HCT116 (cell line): ENCODE results near the gene KRTAP20-4.

Experiments used
- CTCF ChIP-seq, 3 experiments: fragments of 200-600 bp in 1 of 3; sonication (generic) in 1 of 3; IDR thresholded peaks in 2 of 3; conservative IDR thresholded peaks in 1 of 3; 2 replicates each; pipeline ENCODE4 v1.5.1; 2012 to 2017; ENCODE audit warnings: low read depth in 2 of 3, low read length in 2 of 3, antibody characterized with exemption in 1 of 3, borderline replicate concordance in 1 of 3, control low read depth in 1 of 3, mild to moderate bottlenecking in 1 of 3, mixed read lengths in 1 of 3, mixed run types in 1 of 3, moderate library complexity in 1 of 3; ENCODE audit not compliant: insufficient read depth in 1 of 3
- EZH2 ChIP-seq: fragments of 200-600 bp; sonication (generic); IDR thresholded peaks from 2 replicates; pipeline ENCODE4 v1.6.1; 2017; ENCODE audit warnings: antibody characterized with exemption, mixed run types
- POLR2A ChIP-seq: IDR thresholded peaks from 2 replicates; pipeline ENCODE4 v1.7.0; 2011; ENCODE audit warnings: borderline replicate concordance; ENCODE audit not compliant: insufficient read depth, insufficient read length; ENCODE audit errors: extremely low read depth
- POLR2AphosphoS5 ChIP-seq: IDR thresholded peaks from 2 replicates; pipeline ENCODE4 v1.6.1; 2011; ENCODE audit warnings: mild to moderate bottlenecking, low read depth, low read length, moderate library complexity
- RAD21 ChIP-seq: IDR thresholded peaks from 2 replicates; pipeline ENCODE4 v1.6.1; 2012; ENCODE audit warnings: low read depth, mild to moderate bottlenecking
- REST ChIP-seq: IDR thresholded peaks from 2 replicates; pipeline ENCODE4 v1.6.1; 2012; ENCODE audit warnings: low read depth
- SRF ChIP-seq: IDR thresholded peaks from 2 replicates; pipeline ENCODE4 v1.6.1; 2012; ENCODE audit warnings: low read depth
- TCF7L2 ChIP-seq: IDR thresholded peaks from 2 replicates; pipeline ENCODE4 v1.7.0; 2011; ENCODE audit warnings: borderline replicate concordance, inconsistent platforms; ENCODE audit not compliant: insufficient read depth, insufficient read length; ENCODE audit errors: extremely low read depth

- no peak for TF ChIP-seq CTCF (IDR thresholded peaks at IDR 0.05 in 2 of 3, conservative IDR thresholded peaks at IDR 0.05 in 1 of 3; ENCODE audit: borderline replicate concordance in 1 of 3, insufficient read depth in 1 of 3, low read depth in 2 of 3, low read length in 2 of 3)
- TF ChIP-seq TCF7L2: no peak
- TF ChIP-seq POLR2A: no peak
- TF ChIP-seq POLR2AphosphoS5: no peak
- no peak for TF ChIP-seq RAD21
- no peak for TF ChIP-seq SRF
- no peak for TF ChIP-seq EZH2
- no peak for TF ChIP-seq REST
These were observed 8.3 kb upstream of the KRTAP20-4 start for GRCh38 chr21:30612132-30612531.
